KOPT-K1 (cell line): ENCODE results near the gene TIMM17B.

Experiments used
- H3K27ac ChIP-seq: fragments of 200-600 bp; sonication (generic); 2 replicates; pipeline ENCODE4 v1.5.1; 2016; ENCODE audit warnings: antibody characterized with exemption, mild to moderate bottlenecking, low read depth, low read length; ENCODE audit not compliant: poor library complexity, severe bottlenecking
- H3K36me3 ChIP-seq: fragments of 200-600 bp; sonication (generic); 2 replicates; pipeline ENCODE4 v1.5.1; 2017; ENCODE audit warnings: antibody characterized with exemption, mild to moderate bottlenecking, low read length, moderate library complexity; ENCODE audit not compliant: insufficient read depth
- H3K9me3 ChIP-seq: fragments of 200-600 bp; sonication (generic); 2 replicates; pipeline ENCODE4 v1.5.1; 2017; ENCODE audit warnings: antibody characterized with exemption, low read length, mild to moderate bottlenecking; ENCODE audit not compliant: insufficient read depth, poor library complexity, severe bottlenecking

The TIMM17B gene

GRCh38 chrX:48927123-48927522 is 29.6 kb upstream of the TIMM17B start:
- peaks cover 63% of the 10 kb centered on the region; the same call in 1 of the 2 replicates for H3K36me3 ChIP-seq

GRCh38 chrX:48924270-48924669 is 26.7 kb upstream of the TIMM17B start:
- Histone ChIP-seq H3K36me3 (peaks cover 55% of the 10 kb centered on the region; the same call in 1 of the 2 replicates), H3K9me3 (no peaks in the 10 kb centered on the region), H3K27ac (no peak overlapping the region)

More at GRCh38 chrX:48927123-48927522, 29.6 kb upstream of the TIMM17B start:
- H3K27ac ChIP-seq: no peak overlapping the region
- no peaks in the 10 kb centered on the region for H3K9me3 ChIP-seq

- H3K27ac ChIP-seq: no peak overlapping the region
- peaks cover 55% of the 10 kb centered on the region; the same call in 1 of the 2 replicates for H3K36me3 ChIP-seq
- no peaks in the 10 kb centered on the region for H3K9me3 ChIP-seq
Measured at GRCh38 chrX:48923771-48924170, 26.2 kb upstream of the TIMM17B start.

- H3K36me3 ChIP-seq: peaks cover 31% of the 10 kb centered on the region; the same call in 1 of the 2 replicates
- H3K9me3 ChIP-seq: no peaks in the 10 kb centered on the region
- H3K27ac ChIP-seq: no peak overlapping the region
Measured at GRCh38 chrX:48920718-48921104, 23.1 kb upstream of the TIMM17B start.

GRCh38 chrX:48919947-48920717 is 22.6 kb upstream of the TIMM17B start:
- no peaks in the 10 kb centered on the region for H3K9me3 ChIP-seq
- peaks cover 27% of the 10 kb centered on the region; the same call in 1 of the 2 replicates for H3K36me3 ChIP-seq
- H3K27ac ChIP-seq: no peak overlapping the region

- H3K9me3 ChIP-seq: no peaks in the 10 kb centered on the region
- H3K36me3 ChIP-seq: peaks cover 26% of the 10 kb centered on the region; the same call in 1 of the 2 replicates
- H3K27ac ChIP-seq: peak overlapping the region; percentile 36
Measured at GRCh38 chrX:48919360-48919841, 21.8 kb upstream of the TIMM17B start.

GRCh38 chrX:48918643-48919340 is 21.2 kb upstream of the TIMM17B start, which contains the start of gene PIM2:
TSS of gene PIM2 (minus strand) at chrX:48919024. CDS start at chrX:48918834, 190 bp downstream.
- Histone ChIP-seq H3K9me3 (no peaks in the 10 kb centered on the region), H3K36me3 (peaks cover 25% of the 10 kb centered on the region; the same call in 1 of the 2 replicates), H3K27ac (peak within 1 kb of the TSS; percentile 63)

- Histone ChIP-seq H3K9me3 (no peaks in the 10 kb centered on the region), H3K36me3 (peaks cover 25% of the 10 kb centered on the region; the same call in 1 of the 2 replicates), H3K27ac (peak overlapping the region; percentile 63)
Measured at GRCh38 chrX:48918301-48918642, 20.7 kb upstream of the TIMM17B start.

GRCh38 chrX:48917139-48918001 is 19.8 kb upstream of the TIMM17B start:
- H3K27ac ChIP-seq: peak overlapping the region; percentile 47
- H3K9me3 ChIP-seq: no peaks in the 10 kb centered on the region

GRCh38 chrX:48914593-48915493 is 17.3 kb upstream of the TIMM17B start:
- H3K36me3 ChIP-seq: peaks cover 19% of the 10 kb centered on the region; the same call in 1 of the 2 replicates
- no peaks in the 10 kb centered on the region for H3K9me3 ChIP-seq
- H3K27ac ChIP-seq: no peak overlapping the region

More at GRCh38 chrX:48917139-48918001, 19.8 kb upstream of the TIMM17B start:
- H3K36me3 ChIP-seq: peaks cover 19% of the 10 kb centered on the region; the same call in 1 of the 2 replicates

GRCh38 chrX:48913605-48914366 is 16.2 kb upstream of the TIMM17B start:
- Histone ChIP-seq H3K36me3 (peaks cover 19% of the 10 kb centered on the region; the same call in 1 of the 2 replicates), H3K9me3 (no peaks in the 10 kb centered on the region), H3K27ac (no peak overlapping the region)

- H3K9me3 ChIP-seq: no peaks in the 10 kb centered on the region
- H3K36me3 ChIP-seq: peaks cover 21% of the 10 kb centered on the region; the same call in 1 of the 2 replicates
- H3K27ac ChIP-seq: peak within 1 kb of the TSS; percentile 78
Measured at GRCh38 chrX:48911412-48912182, 14.0 kb upstream of the TIMM17B start, which contains the start of gene SLC35A2. TSS of gene SLC35A2 (minus strand) at chrX:48911646. CDS start at chrX:48911636, 10 bp downstream.
